Measurements from ENCODE around the gene ZBTB20. TPM values are rescaled to one million over a fixed set of nuclear protein-coding genes. Genes with fewer than 3 reads are reported as not detected.

The ZBTB20 gene
- total and polyA plus RNA-seq, 3 experiments from 2014 or later = 6.3 to 25.6 (median 6.5) TPM

- POLR2A ChIA-PET = no interaction called here
Observed at GRCh38 chr3:114572364-114573062, 574.6 kb downstream of the ZBTB20 start.

GRCh38 chr3:114571363-114571762, 575.7 kb downstream of the ZBTB20 start:
- Mint-ChIP-seq H3K4me3 (no peak overlapping the region), H3K9me3 (no peaks in the 10 kb centered on the region), H3K27me3 (no peaks in the 10 kb centered on the region), H3K36me3 (peaks cover 0 to 4% (median 0%) of the 10 kb centered on the region in 3 donors), H3K4me1 (peaks cover 12 to 14% (median 14%) of the 10 kb centered on the region in 3 donors), H3K27ac (no peak overlapping the region)
- ChIA-PET POLR2A (no interaction called here), CTCF (no interaction called here)
- DNase-seq = no peak
- Histone ChIP-seq H3K27me3 (ENCODE audit: insufficient read depth, low read length, poor library complexity, severe bottlenecking) (no peaks in the 10 kb centered on the region), H3K27ac (ENCODE audit: low read depth, low read length) (no peak overlapping the region), H3K9me3 (ENCODE audit: low read length) (no peaks in the 10 kb centered on the region), H3K36me3 (ENCODE audit: insufficient read depth, low read length) (no peaks in the 10 kb centered on the region), H3K4me1 (ENCODE audit: insufficient read depth, low read length) (no peaks in the 10 kb centered on the region), H3K4me3 (ENCODE audit: low read length) (no peak overlapping the region)

More at GRCh38 chr3:114572364-114573062, 574.6 kb downstream of the ZBTB20 start:
- CTCF ChIA-PET = no interaction called here
- H3K9me3 ChIP-seq (ENCODE audit: low read length) = no peaks in the 10 kb centered on the region
- H3K36me3 ChIP-seq (ENCODE audit: insufficient read depth, low read length) = no peaks in the 10 kb centered on the region
- Mint-ChIP-seq H3K36me3 (peaks cover 0 to 4% (median 0%) of the 10 kb centered on the region in 3 donors), H3K9me3 (no peaks in the 10 kb centered on the region), H3K27ac (no peak overlapping the region), H3K4me3 (no peak overlapping the region), H3K4me1 (peaks cover 2 to 4% (median 2%) of the 10 kb centered on the region in 3 donors), H3K27me3 (no peaks in the 10 kb centered on the region)
- no peaks in the 10 kb centered on the region for H3K27me3 ChIP-seq (ENCODE audit: insufficient read depth, low read length, poor library complexity, severe bottlenecking)
- no peak for DNase-seq
- no peak overlapping the region for H3K4me3 ChIP-seq (ENCODE audit: low read length)
- no peaks in the 10 kb centered on the region for H3K4me1 ChIP-seq (ENCODE audit: insufficient read depth, low read length)
- H3K27ac ChIP-seq (ENCODE audit: low read depth, low read length) = no peak overlapping the region

- Mint-ChIP-seq H3K27me3 (no peaks in the 10 kb centered on the region), H3K9me3 (no peaks in the 10 kb centered on the region), H3K4me3 (no peak overlapping the region), H3K4me1 (peaks cover 15 to 17% (median 15%) of the 10 kb centered on the region in 3 donors), H3K27ac (no peak overlapping the region), H3K36me3 (peaks cover 9 to 18% (median 12%) of the 10 kb centered on the region in 3 donors)
- DNase-seq = no peak
- no peaks in the 10 kb centered on the region for H3K4me1 ChIP-seq (ENCODE audit: insufficient read depth, low read length)
- H3K36me3 ChIP-seq (ENCODE audit: insufficient read depth, low read length) = no peaks in the 10 kb centered on the region
- H3K9me3 ChIP-seq (ENCODE audit: low read length) = no peaks in the 10 kb centered on the region
- no peaks in the 10 kb centered on the region for H3K27me3 ChIP-seq (ENCODE audit: insufficient read depth, low read length, poor library complexity, severe bottlenecking)
- H3K27ac ChIP-seq (ENCODE audit: low read depth, low read length) = no peak overlapping the region
- ChIA-PET CTCF (no interaction called here), POLR2A (no interaction called here)
- H3K4me3 ChIP-seq (ENCODE audit: low read length) = no peak overlapping the region
Observed at GRCh38 chr3:114569186-114569585, 577.9 kb downstream of the ZBTB20 start.

- Histone ChIP-seq H3K4me3 (ENCODE audit: low read length) (no peak overlapping the region), H3K9me3 (ENCODE audit: low read length) (no peaks in the 10 kb centered on the region), H3K27ac (ENCODE audit: low read depth, low read length) (no peak overlapping the region), H3K4me1 (ENCODE audit: insufficient read depth, low read length) (no peaks in the 10 kb centered on the region), H3K27me3 (ENCODE audit: insufficient read depth, low read length, poor library complexity, severe bottlenecking) (no peaks in the 10 kb centered on the region), H3K36me3 (ENCODE audit: insufficient read depth, low read length) (no peaks in the 10 kb centered on the region)
- H3K4me3 Mint-ChIP-seq = no peak overlapping the region
- ChIA-PET POLR2A (no interaction called here), CTCF (no interaction called here)
- no peak overlapping the region for H3K27ac Mint-ChIP-seq
- DNase-seq = no peak
- H3K9me3 Mint-ChIP-seq = peaks cover 0 to 3% (median 0%) of the 10 kb centered on the region in 5 donors
- no peaks in the 10 kb centered on the region for H3K27me3 Mint-ChIP-seq
- H3K36me3 Mint-ChIP-seq = peaks cover 13 to 25% (median 19%) of the 10 kb centered on the region in 3 donors
- peaks cover 15 to 17% (median 15%) of the 10 kb centered on the region in 3 donors for H3K4me1 Mint-ChIP-seq
Observed at GRCh38 chr3:114567771-114568170, 579.3 kb downstream of the ZBTB20 start.

GRCh38 chr3:114566767-114567166, 580.3 kb downstream of the ZBTB20 start:
- no peak overlapping the region for H3K4me3 Mint-ChIP-seq
- no peak for DNase-seq
- Histone ChIP-seq H3K27ac (ENCODE audit: low read depth, low read length) (no peak overlapping the region), H3K4me1 (ENCODE audit: insufficient read depth, low read length) (no peaks in the 10 kb centered on the region), H3K27me3 (ENCODE audit: insufficient read depth, low read length, poor library complexity, severe bottlenecking) (no peaks in the 10 kb centered on the region), H3K4me3 (ENCODE audit: low read length) (no peak overlapping the region), H3K36me3 (ENCODE audit: insufficient read depth, low read length) (no peaks in the 10 kb centered on the region), H3K9me3 (ENCODE audit: low read length) (no peaks in the 10 kb centered on the region)
- POLR2A ChIA-PET = no interaction called here
- peaks cover 0 to 3% (median 0%) of the 10 kb centered on the region in 5 donors for H3K9me3 Mint-ChIP-seq
- peaks cover 15 to 17% (median 15%) of the 10 kb centered on the region in 3 donors for H3K4me1 Mint-ChIP-seq
- peaks cover 13 to 31% (median 22%) of the 10 kb centered on the region in 3 donors for H3K36me3 Mint-ChIP-seq
- no peak overlapping the region for H3K27ac Mint-ChIP-seq
- CTCF ChIA-PET = interaction anchor here (1.3 kb wide), 1 partner anchor 24 kb away, joined by 3 read pairs; no protein-coding TSS in a partner anchor
- H3K27me3 Mint-ChIP-seq = no peaks in the 10 kb centered on the region

- H3K9me3 Mint-ChIP-seq = peaks cover 0 to 3% (median 0%) of the 10 kb centered on the region in 5 donors
- H3K27me3 Mint-ChIP-seq = no peaks in the 10 kb centered on the region
- ChIA-PET POLR2A (no interaction called here), CTCF (interaction anchor here (1.3 kb wide), 1 partner anchor 25 kb away, joined by 3 read pairs; no protein-coding TSS in a partner anchor)
- Histone ChIP-seq H3K27me3 (ENCODE audit: insufficient read depth, low read length, poor library complexity, severe bottlenecking) (no peaks in the 10 kb centered on the region), H3K36me3 (ENCODE audit: insufficient read depth, low read length) (no peaks in the 10 kb centered on the region), H3K9me3 (ENCODE audit: low read length) (no peaks in the 10 kb centered on the region), H3K27ac (ENCODE audit: low read depth, low read length) (no peak overlapping the region), H3K4me1 (ENCODE audit: insufficient read depth, low read length) (no peaks in the 10 kb centered on the region), H3K4me3 (ENCODE audit: low read length) (no peak overlapping the region)
- peak overlapping the region in 1 of 8 donors; percentile 22 for H3K27ac Mint-ChIP-seq
- peaks cover 13 to 34% (median 24%) of the 10 kb centered on the region in 3 donors for H3K36me3 Mint-ChIP-seq
- peaks cover 15 to 17% (median 15%) of the 10 kb centered on the region in 3 donors for H3K4me1 Mint-ChIP-seq
- no peak overlapping the region for H3K4me3 Mint-ChIP-seq
- DNase-seq = no peak
Observed at GRCh38 chr3:114566162-114566755, 580.8 kb downstream of the ZBTB20 start.

- no peak overlapping the region for H3K4me3 ChIP-seq (ENCODE audit: low read length)
- Mint-ChIP-seq H3K27me3 (no peaks in the 10 kb centered on the region), H3K27ac (no peak overlapping the region), H3K4me1 (peaks cover 15 to 17% (median 15%) of the 10 kb centered on the region in 3 donors), H3K4me3 (no peak overlapping the region), H3K9me3 (peaks cover 0 to 3% (median 0%) of the 10 kb centered on the region in 5 donors), H3K36me3 (peaks cover 16 to 30% (median 24%) of the 10 kb centered on the region in 3 donors)
- no peak for DNase-seq
- no peak overlapping the region for H3K27ac ChIP-seq (ENCODE audit: low read depth, low read length)
- H3K36me3 ChIP-seq (ENCODE audit: insufficient read depth, low read length) = no peaks in the 10 kb centered on the region
- H3K9me3 ChIP-seq (ENCODE audit: low read length) = no peaks in the 10 kb centered on the region
- H3K4me1 ChIP-seq (ENCODE audit: insufficient read depth, low read length) = no peaks in the 10 kb centered on the region
- CTCF ChIA-PET = no interaction called here
- no peaks in the 10 kb centered on the region for H3K27me3 ChIP-seq (ENCODE audit: insufficient read depth, low read length, poor library complexity, severe bottlenecking)
- POLR2A ChIA-PET = interaction anchor here (1.0 kb wide), 1 partner anchor 526 kb away, joined by 3 read pairs; no protein-coding TSS in a partner anchor
Observed at GRCh38 chr3:114565216-114565615, 581.9 kb downstream of the ZBTB20 start.

GRCh38 chr3:114563720-114564119, 583.4 kb downstream of the ZBTB20 start:
- Mint-ChIP-seq H3K9me3 (peaks cover 0 to 3% (median 0%) of the 10 kb centered on the region in 5 donors), H3K27me3 (no peaks in the 10 kb centered on the region), H3K4me3 (no peak overlapping the region), H3K36me3 (peaks cover 17 to 30% (median 24%) of the 10 kb centered on the region in 3 donors), H3K27ac (no peak overlapping the region), H3K4me1 (peaks cover 14 to 15% (median 15%) of the 10 kb centered on the region in 3 donors)
- ChIA-PET POLR2A (no interaction called here), CTCF (no interaction called here)
- DNase-seq = no peak
- Histone ChIP-seq H3K4me3 (ENCODE audit: low read length) (no peak overlapping the region), H3K9me3 (ENCODE audit: low read length) (no peaks in the 10 kb centered on the region), H3K27me3 (ENCODE audit: insufficient read depth, low read length, poor library complexity, severe bottlenecking) (no peaks in the 10 kb centered on the region), H3K27ac (ENCODE audit: low read depth, low read length) (no peak overlapping the region), H3K36me3 (ENCODE audit: insufficient read depth, low read length) (no peaks in the 10 kb centered on the region), H3K4me1 (ENCODE audit: insufficient read depth, low read length) (no peaks in the 10 kb centered on the region)
